NCI-H226 (cell line): ENCODE data around the gene IFIH1.

ENCODE experiments used
- DNase-seq: peaks from one replicate; pipeline ENCODE4 v3.0.0-alpha.2; 2015

The IFIH1 gene

DNA sequence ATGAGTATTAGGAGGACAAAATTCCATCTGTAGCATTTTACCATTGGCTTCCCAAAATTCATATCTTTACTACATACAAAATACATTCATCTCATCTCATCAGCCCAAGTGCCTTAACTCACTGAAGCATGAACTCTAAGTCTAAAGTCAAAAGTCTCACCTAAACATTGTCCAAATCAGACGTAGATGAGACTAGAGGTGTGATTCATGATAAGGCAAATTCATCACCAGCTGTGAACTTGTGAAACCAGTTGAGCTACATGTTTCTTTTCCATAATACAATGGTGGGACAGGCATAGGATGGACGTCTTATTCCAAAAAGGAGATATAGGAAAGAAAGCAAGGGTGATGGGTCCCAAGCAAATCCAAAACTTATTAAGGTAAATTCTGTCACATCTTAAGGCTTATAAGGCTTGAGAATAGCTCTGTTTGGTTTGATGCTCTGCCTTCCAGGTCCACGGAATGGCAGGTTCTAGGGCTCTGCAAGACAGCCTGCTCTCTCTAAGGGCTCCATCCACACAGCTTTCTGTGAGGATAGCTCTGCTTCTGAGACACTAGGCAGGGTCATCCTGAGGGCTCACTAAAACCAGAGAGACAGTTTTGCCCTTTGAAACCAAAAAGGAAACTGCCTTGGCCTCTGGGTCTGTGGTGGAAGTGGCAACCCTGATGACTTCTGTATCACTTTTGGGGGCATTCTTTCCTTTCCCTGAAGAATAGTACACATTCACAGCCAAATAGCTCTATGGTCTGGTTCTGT, 9.6 kb downstream of the IFIH1 start:
- DNase-seq: no peak

DNA sequence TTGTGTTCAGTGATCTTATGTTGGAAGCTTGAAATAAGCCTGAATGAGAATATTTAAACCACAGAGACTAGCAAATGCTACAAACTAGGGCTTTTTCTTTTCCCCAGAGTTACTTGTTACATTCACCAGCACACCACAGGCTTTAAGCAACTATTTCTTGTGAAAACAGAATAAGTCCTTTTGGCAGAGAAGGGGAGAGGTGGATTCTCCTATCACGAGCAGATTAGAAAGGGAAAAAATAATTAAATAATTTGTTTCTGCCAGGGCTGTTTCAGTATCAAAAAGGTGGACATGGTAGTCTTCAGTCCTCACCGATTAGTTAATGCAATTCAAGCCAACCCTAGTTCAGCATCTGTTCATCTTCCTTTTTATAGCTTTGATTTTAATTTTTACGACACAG, 12.6 kb downstream of the IFIH1 start:
- no peak for DNase-seq

DNA sequence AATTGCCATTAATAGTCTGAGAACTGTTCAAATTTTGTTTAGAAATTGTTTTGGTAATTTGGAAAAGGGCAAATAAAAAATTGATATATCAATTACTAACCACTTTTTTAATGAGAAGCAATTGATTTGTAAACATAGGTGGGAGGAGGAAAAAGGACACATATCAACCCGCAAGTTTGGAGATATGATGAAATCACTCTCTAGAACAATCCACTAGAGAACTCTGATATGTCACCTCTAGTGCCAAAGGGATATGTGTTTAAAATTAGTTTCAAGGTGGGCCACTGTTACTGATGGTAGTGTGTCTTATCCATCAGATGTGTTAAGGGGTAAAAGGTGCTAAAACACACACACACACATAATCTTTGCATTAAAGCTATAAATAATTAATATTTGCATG, 16.6 kb downstream of the IFIH1 start:
- no peak for DNase-seq

DNA sequence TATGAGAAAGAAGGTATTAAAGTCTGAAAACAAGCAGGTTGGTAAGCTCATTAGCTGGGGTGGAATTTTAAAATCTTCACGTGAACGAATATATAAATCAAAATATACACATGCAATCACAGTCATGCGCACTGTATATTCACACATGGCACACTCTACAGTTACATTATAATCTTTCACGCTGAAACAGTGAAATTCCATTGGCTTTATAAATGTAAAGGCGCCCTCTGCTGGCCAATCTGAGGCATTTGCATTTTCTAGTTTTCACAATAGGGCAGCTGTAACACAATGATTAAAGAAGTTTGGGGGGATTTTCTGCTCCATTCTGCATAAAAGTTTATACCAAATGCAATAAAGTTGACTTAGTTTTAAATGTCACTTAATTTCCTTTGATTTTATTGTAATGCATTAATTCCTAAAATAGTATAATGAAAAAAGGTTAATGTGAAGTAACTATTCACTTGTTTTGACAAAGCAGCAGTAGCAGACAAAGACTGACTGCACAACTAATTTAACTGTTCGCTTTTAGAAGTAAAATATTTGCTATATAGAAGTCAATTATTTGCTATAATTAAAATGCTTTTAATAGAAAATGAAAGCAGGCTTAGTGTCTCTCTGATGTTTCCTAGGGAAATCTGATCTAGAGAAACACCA, 17.2 kb downstream of the IFIH1 start:
- DNase-seq: peak; percentile 40

DNA sequence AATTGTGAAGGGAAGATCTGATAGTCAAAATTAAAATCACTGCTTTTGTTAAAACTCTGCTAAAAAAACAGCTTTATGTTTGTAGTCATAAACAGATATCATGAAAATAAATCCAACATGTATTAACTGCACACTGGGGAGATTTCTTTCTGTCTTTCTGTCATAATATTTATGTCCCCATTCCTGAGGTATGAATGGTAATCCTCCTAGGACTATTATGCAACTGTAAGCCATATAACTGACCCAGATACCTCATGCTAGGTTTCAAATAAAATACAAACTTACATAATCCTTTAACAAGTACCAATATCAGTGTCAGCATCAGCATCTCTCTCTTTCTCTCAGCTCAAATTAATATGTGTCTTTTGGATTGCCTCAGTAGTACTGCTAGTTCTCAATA, 18.2 kb downstream of the IFIH1 start:
- DNase-seq: no peak

DNA sequence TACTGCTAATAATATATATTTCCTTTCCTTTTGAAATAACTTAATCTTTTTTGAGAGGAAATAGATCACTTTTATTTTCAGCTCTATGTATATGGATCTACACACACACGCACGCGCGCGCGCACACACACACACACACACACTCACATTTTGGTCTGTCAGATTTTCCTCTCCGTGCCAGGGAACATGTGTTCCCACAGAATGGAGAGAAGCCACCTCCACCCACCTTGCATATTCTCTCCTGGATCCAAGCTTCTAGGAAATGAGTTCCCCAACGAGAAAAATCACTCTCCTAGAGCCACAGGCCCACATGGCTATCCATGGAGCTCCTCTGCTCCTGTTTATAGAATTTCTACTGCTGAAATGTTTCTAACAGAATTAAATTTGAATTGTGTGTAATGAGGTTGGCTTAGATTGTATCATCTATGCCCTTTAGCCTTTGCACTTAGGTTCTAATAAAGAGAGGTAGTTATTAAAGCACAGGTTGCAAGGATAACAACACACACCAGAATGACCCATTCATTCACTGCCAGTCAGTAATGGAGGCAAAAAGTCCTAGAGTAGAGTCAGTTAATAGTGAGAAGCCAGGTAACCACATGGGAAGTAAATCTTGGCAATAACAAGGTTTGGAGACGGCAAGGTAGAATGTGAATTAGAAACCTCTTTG, 19.7 kb downstream of the IFIH1 start:
- DNase-seq: no peak

DNA sequence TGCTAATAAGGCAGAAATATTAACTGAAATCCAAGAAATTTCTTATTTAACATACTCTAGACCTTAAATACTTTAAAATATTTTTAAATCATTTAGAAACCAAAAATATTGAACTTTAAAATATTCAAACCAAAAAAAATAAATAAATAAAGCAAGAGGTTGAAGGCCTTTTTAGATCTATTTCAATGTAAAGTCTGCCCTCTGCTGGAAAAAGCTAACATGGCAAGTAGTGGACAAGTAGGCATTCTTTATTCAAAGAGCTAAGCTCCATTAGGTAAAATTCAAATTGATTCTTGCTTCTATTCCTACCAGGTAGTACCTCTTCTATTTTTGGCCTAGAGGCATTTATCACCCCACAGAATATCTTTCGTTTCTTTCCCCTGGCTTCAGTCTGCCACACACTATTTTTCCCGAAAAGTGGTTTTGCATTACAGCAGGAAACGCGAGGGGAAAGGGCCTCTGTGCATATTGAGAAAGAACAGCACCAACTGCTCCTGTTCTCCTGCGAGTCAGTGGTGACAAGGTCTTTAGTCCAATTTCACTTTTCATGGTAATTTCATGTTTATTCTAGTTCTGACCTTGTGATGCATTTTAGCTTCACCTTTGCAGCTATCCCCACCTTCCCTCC, 20.4 kb downstream of the IFIH1 start:
- DNase-seq: peak; percentile 48

DNA sequence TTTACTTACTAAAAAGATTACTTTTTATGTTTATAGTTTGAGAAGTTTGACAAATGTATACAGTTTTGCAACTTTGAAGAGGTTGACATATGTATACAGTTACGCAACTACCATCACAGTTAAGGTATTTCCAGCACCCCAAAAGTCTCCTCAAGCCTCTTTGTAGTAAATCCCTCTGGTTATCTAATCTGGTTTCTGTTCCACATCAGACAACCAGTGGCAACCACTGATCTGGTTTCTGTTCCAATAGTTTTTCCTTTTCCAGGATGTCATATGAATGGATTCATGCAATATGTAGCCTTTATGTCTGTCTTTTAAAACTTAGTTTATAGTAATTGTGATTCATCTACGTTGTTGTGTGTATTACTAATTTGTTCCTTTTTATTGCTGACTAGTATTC, 23.5 kb downstream of the IFIH1 start:
- DNase-seq: no peak

DNA sequence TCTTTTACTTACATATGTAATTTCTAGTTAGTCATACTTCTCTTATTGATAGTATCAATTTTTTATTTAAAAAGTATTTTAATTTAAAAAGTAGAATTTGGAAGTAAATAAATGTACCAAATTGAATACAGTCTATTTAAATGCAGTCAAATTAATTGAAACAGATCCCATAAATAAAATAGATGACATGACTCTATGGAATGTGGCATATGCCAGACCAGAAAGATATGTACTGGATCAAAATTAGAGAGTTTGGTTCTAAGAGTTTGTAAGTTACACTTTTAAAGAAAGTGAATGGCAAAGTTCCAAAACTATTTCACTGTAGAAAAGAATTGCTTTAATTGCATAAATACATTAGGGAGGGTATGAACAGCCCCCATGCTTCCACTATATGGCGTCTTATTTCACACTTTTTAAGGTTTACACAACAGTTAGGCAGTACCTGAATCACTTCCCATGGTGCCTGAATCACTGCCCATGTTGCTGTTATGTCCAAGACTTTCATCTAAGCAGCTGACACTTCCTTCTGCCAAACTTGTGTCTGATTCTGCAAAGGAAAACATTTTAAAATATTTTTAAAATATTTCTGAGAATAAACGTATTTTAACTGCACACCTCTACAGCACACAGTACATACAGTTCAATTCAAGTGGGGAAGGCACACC, 25.2 kb downstream of the IFIH1 start:
- DNase-seq: peak; percentile 12

DNA sequence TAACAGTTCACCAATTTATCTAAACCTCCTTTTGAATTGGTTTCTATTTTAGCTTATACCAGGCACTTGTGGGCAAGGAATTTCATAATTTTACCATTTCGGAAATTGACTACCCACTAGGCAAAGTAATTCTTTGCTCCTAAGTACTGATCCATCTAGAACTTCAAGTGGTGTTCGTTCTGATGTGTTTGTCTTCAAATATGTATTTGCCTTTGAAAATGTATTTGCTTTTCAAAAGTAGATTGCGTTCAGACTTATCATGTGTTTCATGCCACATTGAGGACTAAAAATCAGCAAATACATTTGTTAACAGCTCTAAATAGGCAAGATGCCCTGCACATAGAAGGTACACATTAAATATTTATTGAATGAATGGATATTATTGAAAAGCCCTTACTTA, 26.7 kb downstream of the IFIH1 start:
- DNase-seq: no peak

DNA sequence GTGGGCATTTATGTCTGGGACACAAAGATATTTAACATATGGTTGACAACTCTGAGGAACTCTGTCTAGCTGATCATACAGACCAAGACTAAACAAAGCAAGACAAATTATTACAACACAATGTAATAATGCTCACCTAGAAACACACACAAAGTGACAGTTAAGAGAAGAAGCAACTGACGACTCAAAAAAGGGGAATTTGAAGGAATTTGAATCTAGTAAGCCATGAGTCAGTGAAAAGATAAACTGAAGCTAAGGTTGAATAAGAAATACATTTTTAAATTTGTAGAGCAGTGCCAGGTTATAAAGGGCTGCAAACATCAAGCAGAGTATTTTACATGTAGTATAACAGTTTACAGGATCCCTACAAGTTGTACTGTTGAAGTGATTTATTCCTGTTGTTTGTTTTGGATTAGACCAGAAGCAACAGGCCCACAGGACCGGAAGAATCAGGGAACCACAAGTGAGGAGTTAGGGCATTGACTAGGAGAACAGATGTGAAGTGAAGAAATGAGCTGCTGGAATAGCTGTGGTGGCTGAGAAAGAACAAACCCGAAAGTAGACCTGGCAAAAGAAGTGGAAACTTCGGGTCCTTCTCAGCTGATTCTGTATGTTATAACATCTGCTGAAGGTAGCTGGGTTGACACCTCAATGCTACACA, 35.6 kb downstream of the IFIH1 start:
- DNase-seq: no peak

DNA sequence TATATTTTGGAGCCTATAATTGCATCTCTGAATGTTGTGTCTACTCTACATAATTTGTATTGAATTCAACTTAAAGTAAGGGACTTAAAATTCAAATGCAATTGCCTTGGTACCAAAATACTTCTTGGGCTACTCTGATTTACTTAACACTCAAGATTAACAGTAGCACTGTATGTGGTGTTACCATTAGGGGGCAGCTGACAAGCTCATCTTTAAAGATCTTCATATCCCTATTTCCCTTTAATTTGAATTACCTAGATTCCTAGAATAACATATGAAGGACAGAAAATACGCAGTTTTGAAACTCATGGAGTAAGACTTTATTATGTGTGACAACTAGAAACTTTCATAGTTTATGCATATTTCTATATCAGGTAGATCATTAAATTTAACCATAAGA, 37.8 kb downstream of the IFIH1 start:
- DNase-seq: no peak

DNA sequence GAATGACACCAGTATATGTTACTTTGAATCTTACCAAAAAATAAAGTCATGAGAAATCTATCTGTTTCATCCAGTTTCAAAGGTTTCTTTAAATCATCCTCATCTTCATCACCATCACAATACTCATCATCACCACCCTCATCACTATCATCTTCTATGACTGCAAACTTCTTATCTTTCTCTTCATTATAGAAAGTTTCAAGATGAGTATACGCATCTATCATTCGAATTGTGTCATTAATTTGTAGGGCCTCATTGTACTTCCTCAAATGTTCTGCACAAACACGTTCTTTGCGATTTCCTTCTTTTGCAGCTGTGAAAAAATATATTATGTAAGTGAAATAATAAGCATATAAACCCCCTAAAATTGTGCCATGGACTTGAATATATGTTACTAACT, 41.1 kb downstream of the IFIH1 start:
- no peak for DNase-seq

DNA sequence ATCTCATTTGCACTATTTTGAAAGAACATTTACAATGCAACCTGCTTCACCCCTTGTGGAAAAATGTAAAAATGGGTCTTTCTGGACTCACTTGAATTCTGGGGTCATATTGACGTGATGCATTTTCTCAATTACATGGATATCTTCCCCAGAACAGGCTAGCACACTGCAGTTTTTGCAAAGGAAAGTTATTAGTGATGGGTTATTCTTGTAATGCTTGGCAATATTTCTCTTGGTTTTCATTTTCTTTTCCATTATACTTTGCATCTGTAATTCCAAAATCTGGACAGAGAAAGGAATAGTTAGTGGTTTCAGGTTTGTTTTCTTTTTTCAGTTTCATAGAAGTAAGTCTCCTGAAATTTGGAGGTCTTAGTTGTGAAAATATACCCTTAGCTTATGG, 50.5 kb downstream of the IFIH1 start:
- DNase-seq: no peak

DNA sequence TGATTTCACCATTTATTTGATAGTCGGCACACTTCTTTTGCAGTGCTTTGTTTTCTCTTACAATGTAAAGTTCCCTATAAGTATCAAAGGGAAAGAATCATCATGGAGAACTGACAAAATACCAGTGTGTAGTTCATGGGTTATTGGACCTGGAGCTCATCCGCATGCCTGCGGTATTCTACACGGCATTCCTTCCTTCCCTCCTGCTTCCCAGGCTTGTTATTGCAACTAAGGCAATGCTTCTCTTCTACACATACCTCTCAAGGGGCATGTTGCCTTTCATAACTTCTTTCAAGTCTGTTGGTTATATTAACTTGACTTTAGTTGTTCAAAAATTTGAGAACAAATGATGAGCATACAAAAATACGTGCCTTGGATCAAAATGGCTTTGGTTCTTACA, 51.0 kb downstream of the IFIH1 start:
- DNase-seq: no peak

DNA sequence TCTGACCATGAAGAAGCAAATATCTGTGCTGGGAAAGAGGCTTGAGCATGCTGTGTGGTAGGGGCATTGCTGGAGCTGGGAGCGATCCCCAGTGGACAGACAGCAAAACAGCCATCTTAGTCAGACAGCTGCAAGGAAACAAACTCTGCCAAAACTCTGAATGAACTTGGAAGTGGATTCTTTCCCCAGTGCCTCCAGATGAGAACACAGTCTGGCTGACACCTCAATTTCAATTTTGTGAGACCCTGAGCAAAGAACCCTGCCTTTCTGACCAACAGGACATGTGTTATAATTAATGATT, 52.1 kb downstream of the IFIH1 start:
- DNase-seq: no peak

DNA sequence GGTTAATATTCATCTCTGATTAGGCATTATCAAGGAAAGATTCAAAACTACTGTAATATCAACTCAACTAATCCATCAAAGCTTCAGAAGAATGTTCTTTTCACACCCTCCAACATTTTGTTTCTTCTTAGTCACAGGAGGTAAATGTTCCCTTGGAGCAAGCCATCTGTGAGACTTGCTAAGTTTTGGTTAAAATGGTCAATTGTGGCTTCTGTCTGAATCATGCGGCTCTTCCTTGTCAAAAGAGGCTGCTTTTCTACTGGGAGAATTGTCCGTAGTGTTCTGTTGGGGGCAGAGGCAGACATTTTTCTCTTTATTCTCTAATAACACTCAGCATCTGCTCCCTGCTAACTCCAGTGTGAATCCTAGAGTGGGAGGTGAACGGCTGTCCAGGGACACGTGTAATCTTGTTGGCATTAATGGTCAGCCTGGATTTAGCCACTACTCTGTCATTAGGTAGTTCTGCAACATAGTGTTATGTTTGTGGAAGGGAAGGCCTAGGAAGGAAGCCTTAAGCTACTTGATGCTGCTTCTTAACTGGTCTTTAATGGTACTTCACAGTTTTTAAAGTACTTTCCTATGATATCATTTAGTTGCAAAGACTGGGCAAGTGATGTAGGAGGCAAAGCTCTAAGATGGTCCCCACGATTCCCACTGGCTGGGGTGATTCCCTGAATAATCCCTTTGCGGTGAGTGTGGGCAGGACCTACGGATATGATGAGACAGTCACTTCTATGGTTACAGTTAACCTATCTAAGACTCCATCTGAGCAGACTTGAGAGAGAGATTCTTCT, 52.6 kb downstream of the IFIH1 start:
- DNase-seq: no peak

DNA sequence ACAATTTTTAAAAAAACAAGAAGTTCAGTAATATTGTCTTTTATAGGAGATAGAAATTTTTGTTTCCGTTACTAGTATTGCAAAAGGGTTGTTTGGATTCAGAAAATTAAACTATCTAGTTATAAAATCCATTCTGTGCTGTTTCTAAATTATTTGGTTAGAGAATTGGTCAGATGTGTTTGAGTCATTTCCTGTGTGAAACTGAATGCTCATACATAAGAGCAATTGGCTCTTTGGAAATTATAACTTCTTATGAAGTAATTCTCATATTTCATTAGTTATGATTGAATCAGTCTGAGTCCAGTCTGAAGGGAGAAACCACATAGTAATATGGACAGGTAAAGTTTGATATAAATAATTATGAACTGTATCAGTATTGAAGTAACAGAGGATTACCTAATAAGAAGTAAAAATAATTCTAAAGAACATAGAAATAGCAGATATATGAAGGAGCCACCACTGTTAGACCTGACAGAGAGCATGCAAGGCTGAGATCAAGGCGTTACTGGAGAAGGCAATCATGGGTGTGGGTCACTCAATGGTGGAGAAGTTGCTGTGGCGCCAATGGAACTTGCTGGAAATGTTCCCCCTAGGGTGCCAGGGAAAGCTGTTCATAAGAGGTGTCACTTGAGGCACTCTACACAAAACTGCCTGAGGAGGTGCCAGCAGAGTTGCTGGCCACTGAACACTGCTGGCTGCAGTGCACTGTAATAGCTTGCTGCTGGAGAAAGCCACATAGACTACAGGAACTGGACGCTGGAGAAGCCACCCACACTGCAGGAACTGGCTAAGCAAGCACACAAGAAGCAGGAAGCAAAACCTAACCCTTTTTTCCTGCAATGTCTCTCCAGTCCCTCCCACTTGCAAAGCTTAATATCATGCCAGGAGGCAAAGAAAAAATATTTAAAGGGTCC, 57.2 kb downstream of the IFIH1 start:
- DNase-seq: peak; percentile 43

DNA sequence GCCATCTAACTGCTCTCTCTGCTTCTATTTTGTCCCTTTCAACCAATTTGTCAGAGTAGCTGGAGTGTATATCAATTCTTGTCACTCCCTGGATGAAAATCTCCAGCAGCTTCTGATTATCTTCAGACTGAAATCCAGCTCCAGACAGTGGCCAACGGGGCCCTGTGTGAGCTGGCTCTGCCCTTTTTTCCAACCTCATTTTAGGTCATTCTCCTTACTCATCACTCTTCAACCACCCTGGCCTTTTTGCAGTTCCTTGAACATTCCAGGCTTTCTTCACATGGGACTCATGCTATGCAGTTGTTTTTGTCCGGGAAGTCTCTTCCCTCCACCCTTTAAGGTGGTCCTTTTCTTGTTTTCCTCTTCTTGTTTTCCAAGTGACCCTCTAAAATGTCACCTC, 59.8 kb downstream of the IFIH1 start:
- no peak for DNase-seq

DNA sequence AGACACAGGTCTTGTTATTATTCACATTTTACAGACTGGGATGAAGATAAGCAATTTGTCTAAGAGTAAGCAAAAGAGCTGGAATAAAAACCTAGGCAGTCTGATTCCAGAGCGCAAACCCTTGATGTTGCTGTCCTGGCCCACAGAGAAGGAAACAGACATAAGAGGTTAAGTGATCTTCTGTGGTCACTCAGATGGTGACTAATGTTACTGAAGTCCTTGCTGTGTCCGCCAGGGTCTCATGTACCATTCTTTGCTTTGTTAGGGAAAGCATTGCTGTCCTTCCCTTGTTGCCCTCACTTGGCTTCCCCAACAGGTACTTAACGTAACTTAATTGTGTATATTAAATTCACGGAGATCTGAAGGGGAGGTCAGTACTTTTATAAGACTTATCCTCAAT, 60.3 kb downstream of the IFIH1 start:
- no peak for DNase-seq

DNA sequence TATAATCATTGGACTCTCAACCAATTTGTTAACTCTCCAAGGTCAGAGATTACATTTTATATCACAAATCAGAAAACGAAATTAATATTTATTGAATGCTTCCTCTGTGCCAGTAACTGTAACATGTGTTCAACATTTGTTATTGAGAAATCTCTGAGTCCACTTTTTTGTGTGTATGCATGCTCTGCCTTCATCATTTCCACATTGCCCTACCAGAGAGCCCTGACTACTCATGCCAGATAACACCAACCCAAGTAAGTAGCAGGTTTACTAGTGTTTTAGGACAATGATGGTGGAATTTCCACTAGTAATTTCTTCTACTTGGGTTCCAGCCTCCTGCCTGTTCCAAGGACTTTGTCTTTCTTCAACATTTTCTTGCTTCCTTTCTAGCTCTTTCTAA, 61.1 kb downstream of the IFIH1 start:
- no peak for DNase-seq
